Inflammatory macrophage treated with lipopolysaccharide for 4 hours (primary cell): ENCODE results near the gene KIAA1958.

Experiments
- DNase-seq: peaks from one replicate; pipeline ENCODE4 v3.0.0-alpha.2; 2020

KIAA1958 gene

GRCh38 chr9:112605963-112606699 lies 119.5 kb downstream of the KIAA1958 start:
- no peak for DNase-seq

GRCh38 chr9:112608851-112609250 lies 122.2 kb downstream of the KIAA1958 start:
- no peak for DNase-seq

GRCh38 chr9:112615584-112616266 lies 129.1 kb downstream of the KIAA1958 start:
- DNase-seq, result no peak

GRCh38 chr9:112617371-112617770 lies 130.7 kb downstream of the KIAA1958 start:
- DNase-seq, result no peak

- no peak for DNase-seq
These were observed 131.9 kb downstream of the KIAA1958 start for GRCh38 chr9:112618385-112619009.

- peak; percentile 34 for DNase-seq
These were observed 133.8 kb downstream of the KIAA1958 start for GRCh38 chr9:112620388-112620787.

GRCh38 chr9:112621018-112621655 lies 134.5 kb downstream of the KIAA1958 start:
- DNase-seq, result peak; percentile 55

GRCh38 chr9:112623198-112623597 lies 136.6 kb downstream of the KIAA1958 start:
- DNase-seq, result no peak

- no peak for DNase-seq
These were observed 138.4 kb downstream of the KIAA1958 start for GRCh38 chr9:112624711-112625707.

- DNase-seq, result peak; percentile 48
These were observed 143.3 kb downstream of the KIAA1958 start for GRCh38 chr9:112629671-112630485.

GRCh38 chr9:112631313-112632070 lies 144.9 kb downstream of the KIAA1958 start:
- peak; percentile 73 for DNase-seq

- no peak for DNase-seq
These were observed 153.7 kb downstream of the KIAA1958 start for GRCh38 chr9:112640311-112640710.

GRCh38 chr9:112642126-112642525 lies 155.5 kb downstream of the KIAA1958 start:
- no peak for DNase-seq

GRCh38 chr9:112647596-112647995 lies 161.0 kb downstream of the KIAA1958 start:
- DNase-seq, result no peak

GRCh38 chr9:112648624-112649023 lies 162.0 kb downstream of the KIAA1958 start:
- DNase-seq, result no peak

GRCh38 chr9:112654282-112654681 lies 167.7 kb downstream of the KIAA1958 start:
- no peak for DNase-seq

GRCh38 chr9:112655668-112656067 lies 169.0 kb downstream of the KIAA1958 start:
- DNase-seq, result no peak

- DNase-seq, result no peak
These were observed 173.3 kb downstream of the KIAA1958 start for GRCh38 chr9:112659906-112660305.

- DNase-seq, result no peak
These were observed 177.1 kb downstream of the KIAA1958 start for GRCh38 chr9:112663681-112664080.

- no peak for DNase-seq
These were observed 177.9 kb downstream of the KIAA1958 start for GRCh38 chr9:112664531-112664930.
